ENCODE measurements around the gene HTT.

The HTT gene

GRCh38 chr4:3262208-3263052 lies 187.9 kb downstream of the HTT start:
- no peak for DNase-seq (ENCODE audit: low spot score)
- no peak for FAIRE-seq

GRCh38 chr4:3263053-3263875 lies 188.8 kb downstream of the HTT start:
- no peak for FAIRE-seq

GRCh38 chr4:3263876-3264193 lies 189.4 kb downstream of the HTT start:
- FAIRE-seq (no peak), DNase-seq (ENCODE audit: low spot score) (no peak)

More at GRCh38 chr4:3263053-3263875, 188.8 kb downstream of the HTT start:
- DNase-seq (ENCODE audit: low spot score) = no peak

- FAIRE-seq (no peak), DNase-seq (ENCODE audit: low spot score) (no peak)
Observed at GRCh38 chr4:3266076-3266475, 191.6 kb downstream of the HTT start.

GRCh38 chr4:3267576-3268394 lies 193.3 kb downstream of the HTT start:
- FAIRE-seq = no peak
- DNase-seq (ENCODE audit: low spot score) = no peak

- DNase-seq (ENCODE audit: low spot score) (no peak), FAIRE-seq (no peak)
Observed at GRCh38 chr4:3268395-3269104, 194.1 kb downstream of the HTT start.

GRCh38 chr4:3269105-3269927 lies 194.8 kb downstream of the HTT start:
- FAIRE-seq (no peak), DNase-seq (ENCODE audit: low spot score) (no peak)

- FAIRE-seq (no peak), DNase-seq (ENCODE audit: low spot score) (no peak)
Observed at GRCh38 chr4:3269991-3270611, 195.6 kb downstream of the HTT start.

- no peak for FAIRE-seq
- DNase-seq (ENCODE audit: low spot score) = no peak
Observed at GRCh38 chr4:3271131-3271530, 196.7 kb downstream of the HTT start.

- FAIRE-seq = no peak
- DNase-seq (ENCODE audit: low spot score) = peak; percentile 14
Observed at GRCh38 chr4:3276986-3277385, 202.5 kb downstream of the HTT start.

GRCh38 chr4:3280466-3280865 lies 206.0 kb downstream of the HTT start:
- no peak for DNase-seq (ENCODE audit: low spot score)
- FAIRE-seq = no peak

GRCh38 chr4:3283483-3283882 lies 209.0 kb downstream of the HTT start:
- DNase-seq (ENCODE audit: low spot score) (no peak), FAIRE-seq (no peak)

- DNase-seq (ENCODE audit: low spot score) = no peak
- FAIRE-seq = no peak
Observed at GRCh38 chr4:3283916-3284315, 209.4 kb downstream of the HTT start.

GRCh38 chr4:3284734-3285557 lies 210.5 kb downstream of the HTT start:
- no peak for DNase-seq (ENCODE audit: low spot score)
- no peak for FAIRE-seq

- no peak for DNase-seq (ENCODE audit: low spot score)
- no peak for FAIRE-seq
Observed at GRCh38 chr4:3285558-3286334, 211.3 kb downstream of the HTT start.

GRCh38 chr4:3286335-3287175 lies 212.1 kb downstream of the HTT start:
- no peak for DNase-seq (ENCODE audit: low spot score)
- no peak for FAIRE-seq

GRCh38 chr4:3287271-3287971 lies 212.9 kb downstream of the HTT start:
- FAIRE-seq (no peak), DNase-seq (ENCODE audit: low spot score) (no peak)
